ENCODE results near the gene PEPD. TPM values are rescaled to one million over a fixed set of nuclear protein-coding genes. Genes with fewer than 3 reads are reported as not detected.
A peak's percentile ranks its signal among the peaks of the same experiment; 100 is the strongest.

PEPD gene
- total and polyA plus RNA-seq, 5 experiments from 2014 or later, result 31.6 to 139 (median 117) TPM

GRCh38 chr19:33530842-33531241 is 9.3 kb upstream of the PEPD start:
- no peak for ATAC-seq
- H3K9me3 Mint-ChIP-seq, result no peaks in the 10 kb centered on the region
- no peak overlapping the region for H3K4me3 Mint-ChIP-seq
- H3K27ac Mint-ChIP-seq, result no peak overlapping the region
- peaks cover 10 to 49% (median 23%) of the 10 kb centered on the region in 5 donors for H3K27me3 Mint-ChIP-seq
- DNase-seq, result no peak
- POLR2A ChIA-PET, result no interaction called here
- no peaks in the 10 kb centered on the region for H3K36me3 Mint-ChIP-seq
- no peaks in the 10 kb centered on the region for H3K4me1 Mint-ChIP-seq

- Mint-ChIP-seq H3K4me3 (no peak overlapping the region), H3K4me1 (no peaks in the 10 kb centered on the region), H3K36me3 (no peaks in the 10 kb centered on the region), H3K27ac (no peak overlapping the region), H3K27me3 (peaks cover 8 to 47% (median 21%) of the 10 kb centered on the region in 5 donors), H3K9me3 (no peaks in the 10 kb centered on the region)
- DNase-seq (no peak), ATAC-seq (no peak)
- POLR2A ChIA-PET, result no interaction called here
These were observed 8.7 kb upstream of the PEPD start for GRCh38 chr19:33530296-33530695.

DNA sequence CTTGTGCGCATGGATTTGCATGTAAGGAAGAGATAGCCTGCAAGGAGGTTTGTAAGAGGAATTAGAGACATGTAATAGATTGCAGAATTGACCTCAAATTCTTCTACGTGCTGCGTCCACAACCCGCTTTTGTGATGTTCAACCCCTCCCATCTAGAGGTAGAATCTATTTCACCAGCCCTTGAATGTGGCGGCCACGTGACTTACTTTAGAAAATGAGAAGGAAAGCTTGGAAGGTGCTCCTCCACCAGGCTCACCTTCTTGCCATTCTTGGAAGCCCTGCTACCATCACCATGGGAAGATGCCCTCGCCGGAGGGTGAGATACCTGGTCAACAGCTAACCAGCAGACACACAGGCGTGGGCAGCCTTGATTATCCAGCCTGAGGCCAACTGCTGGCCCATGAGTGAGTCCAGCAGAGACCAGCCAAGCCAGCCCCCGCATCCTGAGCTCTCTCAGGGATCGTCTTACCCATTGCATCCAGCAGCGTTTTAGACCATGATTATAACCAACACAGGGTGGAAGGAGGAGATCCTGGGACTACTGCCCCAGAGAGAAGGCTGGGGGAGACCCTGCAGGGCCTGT is 7.6 kb upstream of the PEPD start:
- DNase-seq, result no peak
- ATAC-seq, result no peak
- Mint-ChIP-seq H3K4me1 (no peaks in the 10 kb centered on the region), H3K4me3 (no peak overlapping the region), H3K9me3 (no peaks in the 10 kb centered on the region), H3K36me3 (no peaks in the 10 kb centered on the region), H3K27me3 (peaks cover 5 to 42% (median 17%) of the 10 kb centered on the region in 5 donors), H3K27ac (no peak overlapping the region)
- POLR2A ChIA-PET, result no interaction called here

GRCh38 chr19:33528404-33528803 is 6.8 kb upstream of the PEPD start:
- H3K36me3 Mint-ChIP-seq, result no peaks in the 10 kb centered on the region
- no peak overlapping the region for H3K27ac Mint-ChIP-seq
- ATAC-seq (no peak), DNase-seq (no peak)
- H3K4me1 Mint-ChIP-seq, result no peaks in the 10 kb centered on the region
- H3K9me3 Mint-ChIP-seq, result no peaks in the 10 kb centered on the region
- peaks cover 4 to 36% (median 13%) of the 10 kb centered on the region in 5 donors for H3K27me3 Mint-ChIP-seq
- no peak overlapping the region for H3K4me3 Mint-ChIP-seq
- POLR2A ChIA-PET, result no interaction called here

DNA sequence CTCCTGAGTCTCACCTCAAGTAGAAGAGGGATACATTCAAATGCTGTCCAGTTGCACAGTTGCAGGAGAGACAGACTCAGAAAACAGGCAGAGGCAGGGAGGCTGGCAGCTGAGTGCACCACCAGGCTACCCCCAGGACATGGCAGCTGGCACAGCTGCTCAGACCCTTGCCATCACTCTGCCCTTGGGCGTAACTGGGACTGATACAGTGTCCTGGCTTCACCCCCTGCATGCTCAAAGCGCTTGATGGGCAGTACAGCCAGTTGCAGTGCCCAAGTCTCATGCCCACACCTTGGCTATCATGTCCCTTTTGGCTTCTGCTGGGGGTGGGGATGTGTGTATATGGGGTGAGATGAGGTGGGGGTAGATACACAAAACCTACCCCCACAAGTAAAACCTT is 5.5 kb upstream of the PEPD start:
- H3K4me3 Mint-ChIP-seq, result no peak overlapping the region
- POLR2A ChIA-PET, result interaction anchor here (0.6 kb wide), 1 partner anchor 736 kb away, joined by 3 read pairs; no protein-coding TSS in a partner anchor
- peaks cover 4 to 8% (median 6%) of the 10 kb centered on the region in 4 donors for H3K4me1 Mint-ChIP-seq
- no peak overlapping the region for H3K27ac Mint-ChIP-seq
- ATAC-seq, result no peak
- no peaks in the 10 kb centered on the region for H3K36me3 Mint-ChIP-seq
- no peak for DNase-seq
- H3K9me3 Mint-ChIP-seq, result no peaks in the 10 kb centered on the region
- H3K27me3 Mint-ChIP-seq, result peaks cover 4 to 31% (median 13%) of the 10 kb centered on the region in 5 donors

DNA sequence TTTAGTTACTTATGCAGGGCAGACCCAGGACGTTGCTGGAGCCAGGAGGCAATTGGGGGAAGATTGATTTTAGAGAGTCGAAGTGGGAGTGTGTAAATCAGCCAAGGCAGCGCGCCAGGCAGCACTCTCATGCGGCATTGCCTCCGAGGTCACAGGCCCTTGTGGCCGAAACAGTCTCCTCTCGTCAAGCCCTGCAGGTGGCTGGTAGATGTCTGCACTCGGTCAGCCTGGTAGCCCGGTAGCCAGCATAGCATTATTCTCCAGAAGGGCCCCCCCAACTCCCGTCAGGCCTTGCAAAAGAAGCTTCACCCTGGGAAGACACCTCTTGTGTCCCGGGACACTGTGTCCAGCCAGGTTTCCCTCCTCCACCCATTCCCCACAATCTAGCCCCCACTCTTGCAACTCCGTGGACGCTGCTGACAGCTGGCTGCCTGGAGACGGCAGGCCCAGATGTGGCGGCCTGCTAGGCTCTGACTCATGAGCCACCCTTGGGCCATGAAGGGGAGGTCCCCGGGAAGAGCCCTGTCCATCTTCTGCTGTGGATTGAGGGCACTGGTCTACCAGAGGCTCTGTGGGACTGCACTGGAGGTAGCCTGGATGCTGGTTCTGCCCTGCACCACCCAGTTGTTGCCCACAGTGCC is 2.6 kb upstream of the PEPD start:
- Mint-ChIP-seq H3K27ac (no peak overlapping the region), H3K4me3 (no peak overlapping the region), H3K4me1 (peaks cover 13 to 25% (median 23%) of the 10 kb centered on the region in 4 donors), H3K36me3 (no peaks in the 10 kb centered on the region), H3K9me3 (no peaks in the 10 kb centered on the region), H3K27me3 (peaks cover 0 to 16% (median 4%) of the 10 kb centered on the region in 5 donors)
- POLR2A ChIA-PET, result no interaction called here
- ATAC-seq, result no peak
- DNase-seq, result no peak

DNA sequence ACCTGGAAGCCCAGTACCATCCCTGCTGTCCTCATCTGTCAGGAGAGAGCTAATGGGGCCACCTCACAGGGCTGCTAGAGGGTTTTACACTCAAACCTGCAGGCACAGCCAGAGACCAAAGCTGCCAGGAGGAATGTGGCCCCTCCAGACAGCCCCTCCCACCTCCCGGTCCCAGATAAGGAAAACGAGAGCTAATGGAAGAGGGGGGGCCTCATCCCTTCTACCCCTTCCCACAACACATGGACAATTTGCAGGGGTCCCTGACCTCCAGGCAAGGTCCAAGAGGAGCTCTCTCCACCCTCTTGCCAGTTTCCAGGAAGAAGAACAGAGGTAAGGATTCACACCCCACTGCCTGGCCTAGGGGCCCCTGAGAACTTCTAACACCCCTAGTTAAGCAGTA is 1.6 kb upstream of the PEPD start:
- H3K36me3 Mint-ChIP-seq, result no peaks in the 10 kb centered on the region
- POLR2A ChIA-PET, result no interaction called here
- no peak for ATAC-seq
- H3K4me1 Mint-ChIP-seq, result peaks cover 13 to 27% (median 24%) of the 10 kb centered on the region in 4 donors
- H3K27ac Mint-ChIP-seq, result peak overlapping the region in 1 of 10 donors; percentile 27
- peaks cover 0 to 7% (median 0%) of the 10 kb centered on the region in 5 donors for H3K27me3 Mint-ChIP-seq
- no peaks in the 10 kb centered on the region for H3K9me3 Mint-ChIP-seq
- peak overlapping the region in 4 of 10 donors; percentile 28 to 92 (median 44) for H3K4me3 Mint-ChIP-seq
- no peak for DNase-seq

DNA sequence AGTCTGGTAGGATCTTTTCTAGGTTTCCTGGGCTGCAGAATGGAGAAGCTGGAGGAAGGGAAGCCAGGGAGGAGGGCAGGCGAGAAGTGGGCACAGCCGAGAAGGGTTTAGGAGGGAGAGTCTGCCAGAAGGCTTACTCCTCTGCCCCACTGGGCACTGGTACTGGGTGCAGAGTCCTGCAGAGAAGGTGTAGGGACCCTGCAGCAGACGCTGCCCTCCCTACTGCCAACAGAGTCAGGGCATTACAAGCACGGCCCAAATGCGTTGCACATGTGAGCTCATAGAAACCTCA is 726 bp upstream of the PEPD start:
- Mint-ChIP-seq H3K36me3 (no peaks in the 10 kb centered on the region), H3K9me3 (no peaks in the 10 kb centered on the region), H3K27ac (peak overlapping the region; percentile 50 to 93 (median 76)), H3K4me3 (peak overlapping the region; percentile 73 to 94 (median 87)), H3K4me1 (peaks cover 13 to 27% (median 24%) of the 10 kb centered on the region in 4 donors), H3K27me3 (no peaks in the 10 kb centered on the region)
- ATAC-seq (no peak), DNase-seq (peak in 1 of 10 donors; percentile 10)
- POLR2A ChIA-PET, result interaction anchor here (0.6 to 1.2 kb wide), 2 partner anchors 43 to 346 kb away, joined by 3 to 4 read pairs; no protein-coding TSS in a partner anchor

- peaks cover 0 to 3% (median 0%) of the 10 kb centered on the region in 3 donors for H3K36me3 Mint-ChIP-seq
- no peaks in the 10 kb centered on the region for H3K27me3 Mint-ChIP-seq
- ATAC-seq (no peak), DNase-seq (peak in 2 of 10 donors; percentile 2 to 4)
- POLR2A ChIA-PET, result interaction anchor here (1.2 to 1.5 kb wide), 2 partner anchors 11 to 344 kb away, joined by 3 read pairs; no protein-coding TSS in a partner anchor
- no peaks in the 10 kb centered on the region for H3K9me3 Mint-ChIP-seq
- peak overlapping the region; percentile 73 to 94 (median 87) for H3K4me3 Mint-ChIP-seq
- peak overlapping the region; percentile 26 to 91 (median 79) for H3K27ac Mint-ChIP-seq
- peaks cover 18 to 33% (median 29%) of the 10 kb centered on the region in 4 donors for H3K4me1 Mint-ChIP-seq
These were observed 629 bp downstream of the PEPD start for GRCh38 chr19:33520844-33521479.

DNA sequence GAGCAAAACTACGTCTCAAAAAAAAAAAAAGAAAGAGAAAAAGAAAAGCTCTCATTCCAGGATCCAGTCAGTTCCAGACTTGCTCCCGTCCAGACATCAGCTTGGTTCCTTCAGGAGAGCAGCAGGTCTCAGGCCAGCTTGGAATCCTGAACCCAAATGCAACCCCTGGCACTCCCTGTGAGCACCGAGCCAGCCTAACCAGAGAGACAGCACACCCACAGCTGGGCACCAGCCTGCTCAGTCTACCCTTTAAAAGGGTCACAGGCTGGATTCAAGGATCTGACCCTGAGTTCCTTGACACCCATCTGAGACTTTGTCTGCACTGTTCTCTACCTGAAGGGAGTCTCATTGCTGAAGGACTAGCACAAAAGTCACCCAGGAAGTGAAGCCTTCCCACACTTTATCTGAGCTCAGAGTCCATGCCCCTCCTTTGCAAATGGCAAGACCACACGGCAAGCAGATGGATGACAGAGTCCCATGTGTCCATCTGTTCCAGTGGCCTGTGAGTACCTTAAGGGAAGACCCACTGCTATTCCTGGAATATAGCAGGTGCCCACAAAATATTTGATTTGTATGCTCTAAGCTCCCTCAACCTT is 1.4 kb downstream of the PEPD start:
- Mint-ChIP-seq H3K27ac (peak overlapping the region in 9 of 10 donors; percentile 73 to 91 (median 80)), H3K4me1 (peaks cover 18 to 38% (median 33%) of the 10 kb centered on the region in 4 donors), H3K9me3 (no peaks in the 10 kb centered on the region), H3K36me3 (peaks cover 0 to 3% (median 0%) of the 10 kb centered on the region in 3 donors), H3K27me3 (no peaks in the 10 kb centered on the region), H3K4me3 (peak overlapping the region; percentile 73 to 94 (median 87))
- ATAC-seq (no peak), DNase-seq (no peak)
- POLR2A ChIA-PET, result interaction anchor here (1.5 kb wide), 1 partner anchor 10 kb away, joined by 3 read pairs; no protein-coding TSS in a partner anchor

DNA sequence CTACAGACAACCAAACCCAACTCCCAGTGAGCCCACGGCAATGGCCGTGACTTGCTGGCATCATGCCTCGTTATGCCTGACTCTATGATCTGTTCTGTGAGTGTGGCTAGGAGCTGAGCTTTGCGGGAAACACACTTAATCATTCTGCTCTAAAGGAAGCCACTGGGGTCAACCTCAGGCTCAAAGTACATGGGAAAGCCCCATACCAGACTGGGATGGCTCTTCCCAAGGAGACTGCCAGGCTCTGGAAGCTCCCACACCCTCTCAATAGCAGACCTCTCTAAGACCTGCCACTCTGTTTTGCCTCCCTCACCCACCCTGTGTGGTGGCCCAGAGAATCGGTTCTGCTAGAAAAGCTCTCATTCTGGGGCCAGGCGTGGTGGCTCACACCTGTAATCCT is 2.2 kb downstream of the PEPD start:
- ATAC-seq (no peak), DNase-seq (no peak)
- Mint-ChIP-seq H3K27ac (peak overlapping the region in 1 of 10 donors; percentile 0), H3K27me3 (no peaks in the 10 kb centered on the region), H3K9me3 (no peaks in the 10 kb centered on the region), H3K36me3 (peaks cover 0 to 3% (median 0%) of the 10 kb centered on the region in 3 donors), H3K4me1 (peaks cover 18 to 46% (median 39%) of the 10 kb centered on the region in 4 donors), H3K4me3 (peak overlapping the region in 3 of 10 donors; percentile 5 to 24 (median 7))
- POLR2A ChIA-PET, result interaction anchor here (1.5 kb wide), 1 partner anchor 9 kb away, joined by 3 read pairs; no protein-coding TSS in a partner anchor

- H3K9me3 Mint-ChIP-seq, result no peaks in the 10 kb centered on the region
- no peaks in the 10 kb centered on the region for H3K27me3 Mint-ChIP-seq
- ATAC-seq (no peak), DNase-seq (no peak)
- POLR2A ChIA-PET, result no interaction called here
- H3K27ac Mint-ChIP-seq, result peak overlapping the region in 1 of 10 donors; percentile 4
- peaks cover 21 to 49% (median 43%) of the 10 kb centered on the region in 4 donors for H3K4me1 Mint-ChIP-seq
- H3K4me3 Mint-ChIP-seq, result peak overlapping the region in 5 of 10 donors; percentile 8 to 20 (median 14)
- H3K36me3 Mint-ChIP-seq, result peaks cover 0 to 3% (median 0%) of the 10 kb centered on the region in 3 donors
These were observed 3.0 kb downstream of the PEPD start for GRCh38 chr19:33518541-33518940.
